ENCODE data around the gene CPXCR1.
"Not testable (repeated sequence)": the region's sequence is repeated elsewhere in the genome, so short reads cannot be mapped to it uniquely, and the experiment has no call there.

GRCh38 chrX:88752339-88752738 is 5.3 kb downstream of the CPXCR1 start:
- not testable (repeated sequence) for TF ChIP-seq EZH2 (IDR thresholded peaks at IDR 0.05; ENCODE audit: low read length)
- TF ChIP-seq, protein P1, sequence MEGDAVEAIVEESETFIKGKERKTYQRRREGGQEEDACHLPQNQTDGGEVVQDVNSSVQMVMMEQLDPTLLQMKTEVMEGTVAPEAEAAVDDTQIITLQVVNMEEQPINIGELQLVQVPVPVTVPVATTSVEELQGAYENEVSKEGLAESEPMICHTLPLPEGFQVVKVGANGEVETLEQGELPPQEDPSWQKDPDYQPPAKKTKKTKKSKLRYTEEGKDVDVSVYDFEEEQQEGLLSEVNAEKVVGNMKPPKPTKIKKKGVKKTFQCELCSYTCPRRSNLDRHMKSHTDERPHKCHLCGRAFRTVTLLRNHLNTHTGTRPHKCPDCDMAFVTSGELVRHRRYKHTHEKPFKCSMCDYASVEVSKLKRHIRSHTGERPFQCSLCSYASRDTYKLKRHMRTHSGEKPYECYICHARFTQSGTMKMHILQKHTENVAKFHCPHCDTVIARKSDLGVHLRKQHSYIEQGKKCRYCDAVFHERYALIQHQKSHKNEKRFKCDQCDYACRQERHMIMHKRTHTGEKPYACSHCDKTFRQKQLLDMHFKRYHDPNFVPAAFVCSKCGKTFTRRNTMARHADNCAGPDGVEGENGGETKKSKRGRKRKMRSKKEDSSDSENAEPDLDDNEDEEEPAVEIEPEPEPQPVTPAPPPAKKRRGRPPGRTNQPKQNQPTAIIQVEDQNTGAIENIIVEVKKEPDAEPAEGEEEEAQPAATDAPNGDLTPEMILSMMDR (optimal IDR thresholded peaks at IDR 0.05 in 1 of 3, IDR thresholded peaks at IDR 0.05 in 1 of 3, conservative IDR thresholded peaks at IDR 0.05 in 1 of 3; ENCODE audit: extremely low read depth in 1 of 3, insufficient read depth in 2 of 3, low read length in 3 of 3), result not testable (repeated sequence)
